Measurements from ENCODE around the gene ZBTB43. TPM values are rescaled to one million over a fixed set of nuclear protein-coding genes. Genes with fewer than 3 reads are reported as not detected.
"Not testable (repeated sequence)": the region's sequence is repeated elsewhere in the genome, so short reads cannot be mapped to it uniquely, and the experiment has no call there.

Gene ZBTB43
- total RNA-seq, 1 donor from 2014 or later: 36.6 TPM

- intact Hi-C loops (cut with micrococcal nuclease): no loop called here
- ATAC-seq: no peak
These were observed 16.8 kb upstream of the ZBTB43 start for GRCh38 chr9:126788046-126788445.

GRCh38 chr9:126788634-126789349 lies 16.0 kb upstream of the ZBTB43 start:
- ATAC-seq: no peak
- intact Hi-C loops (cut with micrococcal nuclease): no loop called here

More at GRCh38 chr9:126788046-126788445, 16.8 kb upstream of the ZBTB43 start:
- no peak for DNase-seq

GRCh38 chr9:126790561-126790960 lies 14.3 kb upstream of the ZBTB43 start:
- DNase-seq (no peak), ATAC-seq (peak; percentile 22)
- intact Hi-C loops (cut with micrococcal nuclease): no loop called here

More at GRCh38 chr9:126788634-126789349, 16.0 kb upstream of the ZBTB43 start:
- DNase-seq: no peak

GRCh38 chr9:126791406-126792230 lies 13.2 kb upstream of the ZBTB43 start:
- ATAC-seq (no peak), DNase-seq (no peak)
- intact Hi-C loops (cut with micrococcal nuclease): no loop called here

- ATAC-seq (no peak), DNase-seq (no peak)
- intact Hi-C loops (cut with micrococcal nuclease): no loop called here
These were observed 11.0 kb upstream of the ZBTB43 start for GRCh38 chr9:126793686-126794417.

- ATAC-seq: no peak
- intact Hi-C loops (cut with micrococcal nuclease): no loop called here
- DNase-seq: no peak
These were observed 10.4 kb upstream of the ZBTB43 start for GRCh38 chr9:126794441-126794840.

GRCh38 chr9:126796758-126797157 lies 8.1 kb upstream of the ZBTB43 start:
- ATAC-seq (no peak), DNase-seq (no peak)
- intact Hi-C loops (cut with micrococcal nuclease): no loop called here

GRCh38 chr9:126797903-126798302 lies 6.9 kb upstream of the ZBTB43 start:
- DNase-seq (no peak), ATAC-seq (no peak)
- intact Hi-C loops (cut with micrococcal nuclease): no loop called here

GRCh38 chr9:126799034-126799433 lies 5.8 kb upstream of the ZBTB43 start:
- ATAC-seq (no peak), DNase-seq (no peak)
- intact Hi-C loops (cut with micrococcal nuclease): no loop called here

DNA sequence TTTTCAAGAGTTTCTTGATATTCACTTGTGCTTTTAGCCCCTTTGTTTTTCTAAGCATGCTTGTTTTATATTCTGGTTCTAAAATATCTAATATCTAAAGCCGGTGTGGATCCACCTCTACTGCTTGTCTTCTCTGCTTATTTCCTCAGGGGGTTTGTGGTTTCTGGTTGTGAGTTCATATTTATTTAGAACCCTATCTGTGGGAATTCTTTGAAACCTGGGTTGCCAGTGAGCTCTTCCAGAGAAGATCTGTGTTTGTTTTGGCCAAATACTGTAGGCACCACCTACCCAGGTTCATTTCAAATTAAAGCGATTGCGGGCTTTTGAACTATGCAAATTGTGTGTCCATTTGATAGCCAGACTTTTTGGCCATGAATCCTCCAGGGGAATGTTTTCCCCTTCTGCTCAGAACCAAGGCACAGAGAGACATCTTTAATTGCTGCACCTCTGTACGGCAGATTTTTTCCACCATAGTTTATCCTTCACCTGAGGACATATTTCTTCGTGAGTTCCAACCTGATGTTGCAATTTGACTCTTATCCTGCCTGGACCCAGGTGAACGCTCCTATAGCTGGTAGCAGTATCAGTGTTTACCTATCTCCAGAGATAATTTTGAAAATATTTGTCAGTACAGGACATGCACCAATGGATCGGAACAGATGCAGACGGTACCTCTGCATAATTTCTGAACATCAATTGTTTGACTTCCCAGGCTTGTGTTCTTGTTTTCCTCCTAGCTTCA lies 2.4 kb upstream of the ZBTB43 start:
- DNase-seq (no peak), ATAC-seq (no peak)
- intact Hi-C loops (cut with micrococcal nuclease): no loop called here

DNA sequence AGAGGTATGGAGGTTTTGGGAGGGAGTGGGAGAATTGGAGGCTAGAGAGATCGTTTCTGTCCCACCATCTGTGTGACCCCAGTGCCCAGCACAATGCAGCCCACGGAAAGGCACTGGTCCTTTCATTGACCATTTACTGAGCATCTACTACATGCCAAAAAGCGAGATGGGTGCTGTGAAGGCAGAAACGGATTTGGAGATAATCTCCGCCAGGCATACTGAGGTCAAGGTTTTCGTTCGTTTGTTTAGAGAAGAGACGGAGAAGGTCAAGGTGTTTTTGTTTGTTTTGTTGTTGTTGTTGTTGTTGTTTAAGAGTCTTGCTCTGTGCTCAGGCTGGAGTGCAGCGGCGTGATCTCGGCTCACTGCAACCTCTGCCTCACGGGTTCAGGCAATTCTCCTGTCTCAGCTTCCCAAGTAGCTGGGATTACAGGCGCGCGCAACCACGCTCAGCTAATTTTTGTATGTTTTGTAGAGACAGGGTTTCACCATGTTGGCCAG lies 593 bp upstream of the ZBTB43 start:
- ATAC-seq (no peak), DNase-seq (no peak)
- intact Hi-C loops (cut with micrococcal nuclease): no loop called here

DNA sequence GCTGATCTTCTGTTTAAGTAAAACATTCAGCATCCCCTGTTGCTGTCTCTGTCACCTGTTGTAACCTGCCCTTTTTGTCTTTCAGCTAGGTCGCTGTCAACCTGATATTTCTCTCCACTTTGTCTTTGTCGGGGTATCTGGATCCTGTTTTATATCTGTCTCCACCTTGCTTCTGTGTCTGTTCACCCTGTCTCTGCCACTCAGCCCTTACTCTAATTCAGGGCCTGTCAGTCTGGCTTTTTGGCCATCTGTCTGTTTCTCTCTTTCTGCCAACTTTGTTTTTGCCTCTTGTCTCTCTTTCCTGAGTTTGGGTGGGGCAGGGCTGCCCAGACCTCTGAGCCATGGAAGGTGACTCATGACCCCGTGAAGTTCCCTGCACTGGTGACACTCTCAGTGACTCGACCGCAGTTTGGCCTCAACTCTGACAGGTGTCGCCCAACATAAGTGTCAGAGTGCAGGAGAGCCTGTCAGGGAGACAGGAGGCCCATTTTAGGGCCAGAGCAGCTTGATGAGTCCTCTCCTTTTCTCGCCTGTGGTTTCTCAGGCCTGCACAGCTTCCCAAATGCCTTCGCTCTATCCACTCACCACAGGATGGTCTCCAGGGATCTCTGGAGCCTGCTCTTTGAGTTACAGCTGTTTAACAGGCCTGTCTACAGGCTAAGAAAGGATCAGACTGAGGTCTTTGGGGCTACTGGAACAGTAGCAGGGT lies 868 bp downstream of the ZBTB43 start:
- ATAC-seq (peak; percentile 86), DNase-seq (peak; percentile 69)
- intact Hi-C loops (cut with micrococcal nuclease): no loop called here

GRCh38 chr9:126806336-126806735 lies 1.5 kb downstream of the ZBTB43 start:
- ATAC-seq (no peak), DNase-seq (no peak)
- intact Hi-C loops (cut with micrococcal nuclease): no loop called here

GRCh38 chr9:126809068-126809467 lies 4.2 kb downstream of the ZBTB43 start:
- intact Hi-C loops (cut with micrococcal nuclease): no loop called here
- ATAC-seq: no peak
- no peak for DNase-seq

DNA sequence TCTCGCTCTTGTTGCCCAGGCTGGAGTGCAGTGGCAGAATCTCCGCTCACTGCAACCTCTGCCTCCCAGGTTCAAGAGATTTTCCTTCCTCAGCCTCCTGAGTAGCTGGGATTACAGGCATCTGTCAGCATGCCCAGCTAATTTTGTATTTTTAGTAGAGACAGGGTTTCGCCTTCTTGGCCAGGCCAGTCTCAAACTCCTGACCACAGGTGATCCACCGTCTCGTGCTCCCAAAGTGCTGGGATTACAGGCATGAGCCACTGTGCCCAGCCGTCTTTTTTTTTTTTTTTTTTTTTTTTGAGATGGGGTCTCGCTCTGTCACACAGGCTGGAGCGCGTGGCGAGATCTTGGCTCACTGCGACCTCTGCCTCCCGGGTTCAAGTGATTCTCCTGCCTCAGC lies 5.4 kb downstream of the ZBTB43 start:
- intact Hi-C loops (cut with micrococcal nuclease); DNase-seq; ATAC-seq: not testable (repeated sequence)

GRCh38 chr9:126813072-126813471 lies 8.2 kb downstream of the ZBTB43 start:
- intact Hi-C loops (cut with micrococcal nuclease): no loop called here
- ATAC-seq: peak; percentile 55
- no peak for DNase-seq

DNA sequence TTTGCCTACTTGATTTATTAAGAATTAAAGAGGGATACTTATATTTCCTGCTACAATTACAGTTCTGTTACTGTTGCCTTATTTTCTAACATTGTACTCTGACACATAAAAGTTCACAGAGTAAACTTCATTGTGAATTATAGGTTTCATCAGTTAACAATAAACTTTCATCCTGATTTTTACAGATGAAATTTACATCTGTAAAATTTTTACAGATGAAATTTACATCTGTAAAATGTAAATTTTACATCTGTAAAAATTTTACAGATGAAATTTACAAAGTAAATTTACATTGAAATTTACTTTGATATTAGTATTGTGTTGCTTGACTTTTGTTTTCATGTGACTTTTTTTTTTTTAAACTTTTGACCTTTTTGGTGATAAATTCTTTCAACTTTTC lies 9.3 kb downstream of the ZBTB43 start:
- DNase-seq (no peak), ATAC-seq (no peak)
- intact Hi-C loops (cut with micrococcal nuclease): no loop called here

GRCh38 chr9:126817615-126818014 lies 12.8 kb downstream of the ZBTB43 start:
- intact Hi-C loops (cut with micrococcal nuclease); DNase-seq; ATAC-seq: not testable (repeated sequence)

Measured in left ventricle myocardium superior (tissue), 1 donor.